Lung microvascular endothelial cell (primary cell): Measurements from ENCODE around the gene PLPP3. TPM values are rescaled to one million over a fixed set of nuclear protein-coding genes. Genes with fewer than 3 reads are reported as not detected.

Experiments
- DNase-seq, 2 donors: peaks; one replicate each; pipeline versions ENCODE4 v3.0.0 to v3.0.0-alpha.2; 2010; ENCODE audit warnings: low read depth in 2 of 2
- total RNA-seq: library from RNA; depleted of rRNA; stranded (reverse); fragments of >200 nt; gene quantifications from 2 replicates; pipeline ENCODE4 v1.2.1, GENCODE V29; 2014

PLPP3 gene
- total RNA-seq, 1 donor from 2014 or later, result 58.1 TPM

- DNase-seq, result no peak
These were observed 77.9 kb downstream of the PLPP3 start for GRCh38 chr1:56501426-56501825.

DNA sequence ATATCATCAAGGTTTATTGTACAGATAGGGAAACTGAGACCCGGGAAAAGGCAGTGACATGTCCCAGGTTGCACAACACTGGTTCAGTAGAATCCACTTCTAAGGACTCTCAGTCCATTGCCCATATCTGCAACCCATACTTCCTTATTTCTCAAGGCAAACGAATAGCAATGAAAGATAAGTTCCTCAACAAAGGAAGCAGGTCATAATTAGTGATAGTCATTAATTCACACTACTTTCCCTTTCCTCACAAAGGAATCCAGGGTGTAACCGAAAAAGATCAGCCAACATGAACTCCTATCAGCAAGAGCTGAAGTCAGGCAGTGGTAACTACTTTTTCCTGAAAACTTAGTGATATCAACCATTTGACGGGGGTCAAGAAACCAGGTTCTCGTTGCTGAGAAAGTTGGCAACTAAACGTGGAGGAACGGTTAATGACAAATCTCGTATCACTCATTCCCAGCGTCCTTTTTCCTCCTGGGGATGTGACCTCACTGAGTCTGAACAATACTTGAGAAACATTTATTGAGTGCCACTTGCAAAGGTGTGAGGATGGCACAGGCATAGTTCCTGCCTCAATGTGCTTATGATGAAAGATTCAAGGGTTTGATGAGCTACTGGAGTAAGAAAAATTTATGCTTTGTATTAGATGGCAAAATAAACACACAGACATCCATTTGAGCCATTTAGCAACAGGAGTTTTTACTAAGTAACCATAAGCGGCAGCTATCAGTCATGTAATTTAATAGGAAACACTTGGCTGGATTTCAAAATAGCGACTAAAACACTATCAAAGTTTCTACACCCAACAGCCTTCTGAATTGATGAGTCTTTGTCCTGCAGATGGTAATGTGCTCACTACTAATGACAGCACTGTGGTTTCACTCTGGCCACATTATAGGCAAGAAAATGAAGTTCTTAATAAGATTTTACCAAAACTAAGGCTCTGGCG is 82.3 kb downstream of the PLPP3 start:
- peak in 1 of 2 donors; percentile 56 for DNase-seq

DNA sequence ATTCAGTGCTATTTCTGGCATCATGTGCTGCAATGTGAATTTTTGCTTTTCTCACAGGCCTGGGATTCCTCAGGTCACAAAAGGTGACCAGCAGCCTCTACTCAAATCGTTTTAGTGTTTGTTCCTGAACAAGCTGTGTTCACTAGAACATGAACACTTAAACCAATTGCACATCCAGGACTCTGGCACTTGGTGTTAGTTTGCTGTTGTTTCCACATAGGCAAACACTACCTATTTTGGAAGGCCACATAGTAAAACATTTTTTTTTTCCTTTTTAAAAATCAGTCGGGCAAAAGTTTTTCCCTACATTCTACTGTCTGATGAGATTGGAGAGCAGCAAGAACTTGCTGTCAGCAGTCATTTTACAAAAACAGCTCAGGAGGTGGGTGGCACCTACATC is 83.2 kb downstream of the PLPP3 start:
- no peak for DNase-seq

DNA sequence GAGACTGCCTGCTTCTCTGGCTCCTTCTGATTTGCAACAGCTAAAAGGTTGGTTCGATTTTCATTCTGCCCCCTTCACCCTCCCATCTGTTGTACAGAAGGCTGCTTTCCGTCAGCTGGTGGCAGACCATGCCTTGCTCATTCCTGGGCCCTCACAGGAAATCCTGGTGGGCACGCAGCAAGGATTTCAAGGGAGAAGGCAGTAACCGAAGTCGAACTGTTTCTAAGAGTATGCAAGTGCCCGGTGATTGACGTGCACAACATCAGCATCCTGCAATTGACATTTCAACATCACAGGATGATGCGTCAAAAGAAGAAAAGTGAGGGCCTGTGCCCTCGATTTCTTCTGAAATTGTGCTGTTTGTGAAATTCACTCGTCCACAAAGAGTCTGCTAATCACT is 83.8 kb downstream of the PLPP3 start:
- no peak for DNase-seq

GRCh38 chr1:56494306-56494705 is 85.1 kb downstream of the PLPP3 start:
- DNase-seq, result no peak

DNA sequence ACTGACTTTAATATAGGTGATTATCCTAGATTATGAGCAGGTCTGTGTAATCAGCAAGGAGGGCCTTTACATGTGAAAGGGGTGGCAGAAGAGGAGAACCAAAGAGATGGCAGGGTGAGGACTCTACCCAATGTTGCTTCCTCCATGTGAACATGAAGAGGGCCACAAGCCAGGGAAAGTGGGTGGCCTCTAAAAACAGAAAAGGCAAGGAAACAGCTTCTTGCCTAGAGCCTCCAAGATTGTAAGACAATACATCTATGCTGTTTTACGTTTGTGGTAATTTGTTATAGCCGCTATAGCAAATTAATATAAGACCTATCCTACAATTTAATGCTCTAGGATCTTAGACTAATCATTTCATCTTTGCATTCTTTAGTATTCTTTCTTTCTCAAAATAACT is 85.5 kb downstream of the PLPP3 start:
- DNase-seq, result no peak

GRCh38 chr1:56491441-56491840 is 87.9 kb downstream of the PLPP3 start:
- DNase-seq, result peak; percentile 75 to 77

GRCh38 chr1:56490619-56491018 is 88.7 kb downstream of the PLPP3 start:
- no peak for DNase-seq

DNA sequence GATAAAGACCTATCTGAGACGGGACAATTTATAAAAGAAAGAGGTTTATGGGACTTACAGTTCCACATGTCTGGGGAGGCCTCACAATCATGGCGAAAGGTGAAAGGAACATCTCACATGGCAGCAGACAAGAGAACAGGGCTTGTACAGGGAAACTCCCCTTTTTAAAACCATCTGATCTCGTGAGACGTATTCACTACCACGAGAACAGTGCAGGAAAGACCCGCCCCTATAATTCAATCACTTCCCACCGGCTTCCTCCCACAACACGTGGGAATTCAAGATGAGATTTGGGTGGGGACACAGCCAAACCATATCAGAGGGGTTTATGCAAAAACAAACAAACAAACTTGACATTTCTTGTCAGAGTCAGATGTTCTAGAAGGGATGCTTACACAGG is 89.7 kb downstream of the PLPP3 start:
- DNase-seq, result no peak

DNA sequence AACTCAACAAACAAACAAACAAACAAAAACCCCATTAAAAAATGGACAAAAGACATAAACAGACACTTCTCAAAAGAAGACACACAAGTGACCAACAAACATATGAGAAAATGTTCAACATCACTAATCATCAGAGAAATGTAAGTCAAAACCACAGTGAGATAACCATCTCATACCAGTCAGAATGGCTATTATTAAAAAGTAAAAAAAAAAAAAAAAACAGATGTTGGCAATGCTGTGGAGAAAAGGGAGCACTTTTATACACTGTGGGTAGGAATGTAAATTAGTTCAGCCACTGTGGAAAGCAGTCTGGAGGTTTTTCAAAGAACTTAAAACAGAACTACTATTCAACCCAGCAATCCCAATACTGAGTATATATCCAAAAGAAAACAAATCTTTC is 94.7 kb downstream of the PLPP3 start:
- peak in 1 of 2 donors; percentile 28 for DNase-seq

DNA sequence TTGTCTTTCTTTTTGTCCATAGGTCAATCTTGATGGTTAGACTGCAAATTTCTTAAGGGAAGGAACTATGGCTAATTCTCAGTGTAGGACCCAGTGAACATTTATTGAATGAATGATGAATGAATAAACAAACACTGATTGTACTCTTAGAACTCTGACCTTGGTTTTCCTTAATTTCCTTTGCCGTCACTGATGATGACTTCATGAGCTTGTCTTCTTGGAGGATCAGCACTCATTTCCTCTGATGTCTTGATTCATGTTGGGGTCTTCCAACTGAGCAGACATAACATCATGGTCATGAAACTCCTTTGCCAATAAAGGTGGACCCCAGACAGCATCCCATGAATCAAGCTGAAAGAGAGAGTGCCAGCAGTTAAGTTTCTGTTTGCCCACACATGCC is 96.3 kb downstream of the PLPP3 start:
- DNase-seq, result peak in 1 of 2 donors; percentile 94

DNA sequence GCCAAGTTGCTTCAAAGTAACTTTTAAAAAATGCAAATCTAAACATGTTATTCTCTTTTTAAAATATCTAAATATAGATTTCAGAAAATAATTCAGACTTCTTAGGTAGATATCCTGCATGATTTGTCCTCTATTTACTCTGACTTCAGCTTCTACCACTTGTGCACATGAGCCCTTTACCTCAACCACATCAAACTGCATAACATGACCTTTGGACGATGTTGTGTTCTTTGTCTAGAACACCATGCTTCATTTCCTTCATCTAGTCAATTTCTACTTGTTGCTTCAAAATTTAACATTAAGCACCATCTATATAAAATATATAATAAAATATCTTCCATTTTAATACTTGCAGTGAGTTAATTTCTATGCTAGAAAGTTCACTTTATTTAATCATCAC is 96.9 kb downstream of the PLPP3 start:
- DNase-seq, result no peak

GRCh38 chr1:56481140-56481694 is 98.1 kb downstream of the PLPP3 start:
- DNase-seq, result no peak

DNA sequence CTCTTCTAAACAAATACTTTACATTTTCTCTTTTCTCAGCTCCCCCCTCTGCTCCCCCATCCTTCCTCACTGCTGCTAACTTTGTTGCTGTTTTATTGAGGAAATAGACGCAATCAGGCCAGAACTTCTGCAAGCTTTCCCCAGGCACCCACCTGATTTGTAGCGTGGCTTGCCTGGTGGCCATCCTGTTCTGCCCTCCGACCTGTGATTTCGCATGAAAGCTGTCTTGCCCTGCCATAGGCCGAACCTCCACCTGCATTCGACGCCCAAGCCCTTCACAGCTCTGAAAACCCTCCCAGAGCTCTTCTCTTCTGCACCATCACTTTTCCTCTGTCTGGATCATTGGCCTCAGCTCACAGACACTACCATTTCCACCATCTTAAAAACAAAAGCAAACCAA is 100.6 kb downstream of the PLPP3 start:
- no peak for DNase-seq

GRCh38 chr1:56477164-56478111 is 101.9 kb downstream of the PLPP3 start:
- peak; percentile 37 to 46 for DNase-seq

- no peak for DNase-seq
These were observed 105.6 kb downstream of the PLPP3 start for GRCh38 chr1:56473582-56474270.

DNA sequence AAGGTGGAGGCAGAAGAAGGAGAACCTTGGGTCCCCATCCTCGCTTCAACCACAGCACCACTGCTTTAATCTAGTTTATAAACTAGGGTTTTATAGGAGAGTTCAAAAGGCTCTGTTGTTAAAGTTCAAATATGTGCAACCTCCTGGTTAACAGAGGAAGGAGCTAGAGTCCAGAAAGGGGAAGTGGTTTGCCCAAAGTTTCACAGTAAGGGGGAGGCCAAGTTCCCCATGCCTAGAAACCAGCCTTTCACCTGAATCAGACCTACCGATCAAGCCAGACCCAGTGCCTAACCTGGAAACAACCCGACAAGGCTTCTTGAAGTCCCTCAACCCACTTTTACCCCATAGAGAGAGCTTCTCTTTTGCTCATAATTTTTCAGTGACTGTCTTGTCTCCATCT is 106.5 kb downstream of the PLPP3 start:
- DNase-seq, result no peak

- peak; percentile 41 to 88 for DNase-seq
These were observed 109.6 kb downstream of the PLPP3 start for GRCh38 chr1:56469640-56470371.

DNA sequence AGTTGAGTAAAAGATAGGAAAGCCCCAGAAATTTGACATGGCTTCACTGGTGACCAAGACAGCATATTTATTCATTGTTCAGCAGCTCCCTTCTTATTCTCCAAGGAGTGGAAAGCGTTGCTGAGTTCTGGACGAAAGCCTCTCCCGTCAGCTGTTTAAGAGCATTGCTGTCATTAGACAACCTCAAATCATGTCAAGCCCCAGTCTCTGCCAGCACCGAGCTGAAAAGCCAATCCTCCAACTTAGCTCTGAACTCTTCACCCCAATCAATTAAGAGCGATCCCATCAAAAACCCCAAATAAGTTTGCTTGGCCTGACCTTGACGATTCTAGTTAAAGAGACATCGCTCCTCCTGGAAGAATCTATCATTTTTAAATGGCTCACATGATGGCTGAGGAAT is 110.8 kb downstream of the PLPP3 start:
- no peak for DNase-seq

GRCh38 chr1:56466538-56466937 is 112.8 kb downstream of the PLPP3 start:
- no peak for DNase-seq

DNA sequence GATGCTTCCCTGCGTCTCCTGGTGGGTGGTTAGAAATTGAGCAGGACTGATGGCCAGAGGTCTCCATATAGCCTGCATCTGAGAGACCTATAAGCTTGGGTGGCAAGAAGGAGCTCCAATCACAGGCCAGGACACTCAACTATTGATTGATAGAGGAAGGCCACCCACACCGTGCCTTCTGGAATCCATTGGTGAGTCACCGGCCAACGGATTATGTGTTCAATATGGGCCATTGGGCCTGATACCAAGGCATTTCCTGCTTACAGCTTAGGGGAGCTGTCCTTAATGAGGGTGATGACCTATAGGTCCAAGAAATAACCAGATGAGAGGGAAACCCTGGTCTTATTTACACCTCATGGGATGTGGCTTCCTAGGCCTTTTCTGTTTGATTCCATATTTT is 115.1 kb downstream of the PLPP3 start:
- no peak for DNase-seq
